GM12874 (cell line): ENCODE measurements around the gene GHRH.

Experiments used
- TF ChIP-seq, protein P1 (sequence below): IDR thresholded peaks from 2 replicates; pipeline ENCODE4 v1.5.1; 2011; ENCODE audit warnings: low read depth, mild to moderate bottlenecking, control low read depth, low read length, moderate library complexity; ENCODE audit not compliant: insufficient read depth

The GHRH gene

DNA sequence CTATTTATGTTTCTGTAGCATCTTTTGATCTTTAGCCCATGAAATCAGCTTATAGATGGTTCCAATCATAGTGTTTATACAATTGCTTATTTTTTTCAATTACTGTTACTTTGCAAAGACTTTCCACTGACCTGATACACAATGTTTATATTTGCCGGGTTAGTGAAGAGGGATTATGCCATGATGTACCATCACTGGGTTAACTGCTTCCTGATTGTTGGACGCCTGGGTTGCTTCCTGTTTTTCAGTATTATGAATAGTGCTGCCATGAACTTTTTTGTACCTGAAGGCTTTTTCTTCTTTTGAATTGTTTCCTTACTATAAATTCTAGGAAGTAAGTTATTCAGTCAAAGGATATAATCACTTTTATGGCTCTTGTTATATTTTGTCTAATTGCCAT lies 34.8 kb upstream of the GHRH start:
- TF ChIP-seq, protein P1, sequence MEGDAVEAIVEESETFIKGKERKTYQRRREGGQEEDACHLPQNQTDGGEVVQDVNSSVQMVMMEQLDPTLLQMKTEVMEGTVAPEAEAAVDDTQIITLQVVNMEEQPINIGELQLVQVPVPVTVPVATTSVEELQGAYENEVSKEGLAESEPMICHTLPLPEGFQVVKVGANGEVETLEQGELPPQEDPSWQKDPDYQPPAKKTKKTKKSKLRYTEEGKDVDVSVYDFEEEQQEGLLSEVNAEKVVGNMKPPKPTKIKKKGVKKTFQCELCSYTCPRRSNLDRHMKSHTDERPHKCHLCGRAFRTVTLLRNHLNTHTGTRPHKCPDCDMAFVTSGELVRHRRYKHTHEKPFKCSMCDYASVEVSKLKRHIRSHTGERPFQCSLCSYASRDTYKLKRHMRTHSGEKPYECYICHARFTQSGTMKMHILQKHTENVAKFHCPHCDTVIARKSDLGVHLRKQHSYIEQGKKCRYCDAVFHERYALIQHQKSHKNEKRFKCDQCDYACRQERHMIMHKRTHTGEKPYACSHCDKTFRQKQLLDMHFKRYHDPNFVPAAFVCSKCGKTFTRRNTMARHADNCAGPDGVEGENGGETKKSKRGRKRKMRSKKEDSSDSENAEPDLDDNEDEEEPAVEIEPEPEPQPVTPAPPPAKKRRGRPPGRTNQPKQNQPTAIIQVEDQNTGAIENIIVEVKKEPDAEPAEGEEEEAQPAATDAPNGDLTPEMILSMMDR: no peak

DNA sequence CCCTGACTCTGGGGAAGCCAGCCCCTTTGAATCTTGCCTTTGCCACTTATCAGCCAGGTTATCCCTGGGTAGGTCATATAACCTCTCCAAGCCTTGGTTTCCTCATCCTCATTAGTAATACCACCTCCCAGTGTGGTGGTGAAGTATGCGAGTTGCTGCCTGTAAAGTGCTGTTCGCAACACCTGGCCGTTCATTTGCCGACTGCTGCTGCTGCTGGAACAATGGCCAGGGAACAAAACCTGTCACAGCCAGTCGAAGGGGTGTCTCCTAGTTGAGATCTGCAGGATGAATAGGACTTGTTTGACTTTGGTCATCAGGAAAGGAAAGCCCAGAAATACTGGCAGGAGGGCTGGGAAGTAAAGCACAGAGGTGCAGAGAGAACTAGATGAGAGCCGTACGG lies 34.0 kb upstream of the GHRH start:
- TF ChIP-seq, protein P1: no peak

DNA sequence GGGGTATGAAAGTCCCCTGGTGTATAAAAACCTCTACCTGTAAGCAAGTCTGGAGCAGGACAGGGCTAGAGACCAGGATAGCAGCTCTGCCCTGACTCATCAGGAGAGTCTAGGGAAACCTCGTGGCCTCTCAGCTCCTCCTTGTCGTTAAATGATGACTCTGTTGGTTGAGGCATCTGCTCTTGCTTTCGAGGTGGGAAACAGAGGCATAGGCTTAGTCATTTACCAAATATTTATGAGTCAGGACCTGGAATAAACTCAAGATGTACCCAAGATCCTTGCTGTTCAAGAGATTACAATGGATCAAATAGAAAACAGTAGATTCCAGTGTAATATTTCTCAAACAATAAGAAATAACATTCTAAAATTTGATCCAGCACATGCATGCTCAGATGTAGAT lies 33.4 kb upstream of the GHRH start:
- TF ChIP-seq, protein P1: no peak

DNA sequence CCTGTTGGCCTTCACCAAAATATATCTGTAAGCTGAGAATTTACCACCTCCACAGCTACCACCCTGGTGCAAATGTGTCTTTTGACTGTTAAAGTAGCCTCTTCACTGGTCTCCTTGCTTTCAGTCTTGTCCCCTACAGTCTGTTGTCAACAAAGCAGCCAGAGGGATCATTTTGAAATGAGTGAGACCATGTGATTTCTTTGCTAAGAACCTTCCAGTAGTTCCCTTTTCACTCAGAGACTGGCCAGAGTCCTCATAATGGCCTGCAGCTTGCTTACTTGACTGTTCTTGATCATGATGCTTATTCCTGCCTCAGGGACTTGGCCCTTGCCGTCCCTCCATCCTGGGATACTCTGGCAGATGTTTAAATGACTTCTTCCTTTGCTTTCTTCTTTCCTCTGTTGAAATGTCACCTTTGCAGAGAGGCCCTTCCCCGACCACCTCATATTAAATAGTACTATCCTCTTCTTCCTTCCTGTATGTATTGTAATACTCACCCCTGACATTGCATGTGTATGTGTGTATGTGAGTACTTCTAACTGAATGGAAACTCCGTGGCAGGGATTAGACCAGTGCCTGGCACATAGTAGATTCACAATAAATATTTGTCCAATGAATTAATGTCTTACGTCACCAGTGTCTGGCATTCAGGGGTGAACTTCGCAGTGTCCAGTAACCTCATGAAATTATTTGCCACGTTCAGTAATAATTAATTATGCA lies 32.8 kb upstream of the GHRH start:
- TF ChIP-seq, protein P1: no peak

DNA sequence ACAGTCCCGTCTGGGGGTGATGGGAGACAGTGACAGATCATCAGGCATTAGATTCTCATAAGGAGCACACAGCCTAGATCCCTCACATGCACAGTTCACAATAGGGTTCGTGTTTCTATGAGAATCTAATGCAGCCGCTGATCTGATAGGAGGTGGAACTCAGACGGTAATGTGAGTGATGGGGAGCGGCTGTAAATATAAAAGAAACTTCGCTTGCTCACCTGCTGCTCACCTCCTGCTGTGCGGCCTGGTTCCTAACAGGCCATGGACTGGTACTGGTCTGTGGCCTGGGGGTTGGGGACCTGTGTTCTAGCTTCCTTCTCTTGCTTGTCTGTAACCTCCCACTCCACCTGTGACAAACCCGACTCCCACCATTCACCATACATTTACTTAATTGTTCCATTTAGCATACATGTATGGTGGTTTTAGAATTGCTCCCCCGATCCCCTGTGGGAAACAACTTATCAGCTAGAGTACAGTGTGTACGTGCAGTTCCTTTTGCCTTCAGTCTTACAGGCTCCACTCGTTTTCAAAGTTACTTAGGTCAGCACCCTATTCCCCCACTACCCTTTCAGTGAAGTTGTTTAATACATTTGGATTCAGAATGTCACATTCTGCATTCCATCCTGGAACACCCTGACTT lies 31.8 kb upstream of the GHRH start:
- TF ChIP-seq, protein P1: no peak

DNA sequence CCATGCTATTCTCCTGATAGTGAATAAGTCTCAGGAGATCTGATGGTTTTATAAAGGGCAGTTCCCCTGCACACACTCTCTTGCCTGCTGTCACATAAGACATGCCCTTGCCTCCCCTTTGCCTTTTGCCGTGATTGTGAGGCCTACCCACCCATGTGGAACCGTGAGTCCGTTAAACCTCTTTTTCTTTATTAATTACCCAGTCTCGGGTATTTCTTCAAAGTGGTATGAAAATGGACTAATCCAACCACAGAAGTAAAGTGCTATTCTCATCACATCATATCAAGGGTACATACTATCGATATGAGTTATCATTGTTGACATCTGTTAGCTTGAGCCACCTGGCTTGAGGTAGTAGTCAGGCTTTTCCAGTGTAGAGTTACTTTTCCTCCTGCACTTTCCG lies 30.1 kb upstream of the GHRH start:
- TF ChIP-seq, protein P1: no peak

DNA sequence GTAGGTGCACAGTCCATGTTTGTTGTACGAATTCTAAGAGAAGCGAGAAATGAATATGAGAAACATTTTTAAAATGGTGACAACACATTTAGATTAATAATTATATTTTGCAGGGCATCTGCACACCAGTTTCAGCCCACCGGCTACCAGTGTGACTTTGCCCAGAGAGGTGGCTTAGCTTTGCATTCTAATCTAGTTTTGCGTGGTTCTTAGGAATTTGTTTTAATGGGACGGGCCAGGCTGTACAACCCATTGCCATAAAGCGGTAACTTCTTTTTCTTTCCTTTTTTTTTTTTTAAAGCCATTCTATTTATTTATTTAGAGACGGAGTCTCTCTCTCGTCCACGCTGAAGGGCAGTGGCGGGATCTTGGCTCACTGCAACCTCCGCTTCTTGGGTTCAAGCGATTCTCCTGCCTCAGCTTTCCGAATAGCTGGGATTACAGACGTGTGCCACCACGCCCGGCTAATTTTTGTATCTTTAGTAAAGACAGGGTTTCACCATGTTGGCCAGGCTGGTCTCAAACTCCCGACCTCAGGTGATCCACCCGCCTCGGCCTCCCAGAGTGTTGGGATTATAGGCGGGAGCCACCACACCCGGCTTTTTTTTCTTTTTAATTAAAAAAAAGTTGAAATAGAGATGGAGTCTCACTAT lies 28.7 kb upstream of the GHRH start:
- TF ChIP-seq, protein P1: no peak
